Activated CD4-positive, alpha-beta T cell treated with anti-CD3 and anti-CD28 coated beads for 4 hours (primary cell): ENCODE measurements around the gene SSX1.
"Not testable (repeated sequence)": the region's sequence is repeated elsewhere in the genome, so short reads cannot be mapped to it uniquely, and the experiment has no call there.

ENCODE experiments used
- DNase-seq, 2 donors: peaks; one replicate each; pipeline ENCODE4 v3.0.0-alpha.2; 2020

SSX1 gene

DNA sequence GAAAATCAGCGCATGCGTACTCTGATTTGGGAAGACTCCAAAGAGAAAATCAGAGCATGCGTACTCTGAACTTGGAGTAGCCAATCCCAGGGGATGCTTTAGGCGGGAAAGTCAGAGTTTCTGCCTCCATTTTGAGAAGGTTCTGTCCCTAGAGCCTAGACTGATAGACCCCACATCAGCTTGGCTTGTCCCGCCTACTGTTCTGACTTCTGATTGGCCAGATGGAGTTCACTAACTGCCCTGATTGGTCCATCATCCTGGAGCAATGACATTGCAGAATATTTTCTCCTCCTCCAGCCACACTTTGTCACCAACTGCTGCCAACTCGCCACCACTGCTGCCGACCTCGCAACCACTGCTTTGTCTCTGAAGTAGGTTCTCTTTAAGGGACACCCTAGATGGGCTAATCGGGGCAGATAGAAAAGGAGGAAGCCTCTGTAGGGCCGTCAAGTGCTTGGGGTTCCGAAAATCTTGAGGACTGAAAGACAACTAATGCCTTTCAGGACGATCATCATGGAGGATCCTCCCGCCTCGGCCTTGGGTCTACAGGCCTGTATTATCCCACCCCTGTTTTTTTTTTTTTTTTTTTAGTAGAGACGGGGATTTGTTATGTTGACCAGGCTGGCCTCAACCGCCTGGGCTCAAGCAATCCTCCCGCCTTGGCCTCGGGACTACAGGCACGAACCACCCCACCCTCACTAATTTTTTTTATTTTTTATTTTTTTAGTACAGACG, at the start of gene SSX1:
SSX1 (plus strand) TSS at position 331 of the 735 bp plus-strand sequence. CDS start 1,850 bp downstream, outside the sequence.
- DNase-seq = not testable (repeated sequence)

GRCh38 chrX:48214341-48214740, 40.9 kb upstream of the SSX1 start:
- DNase-seq = not testable (repeated sequence)

GRCh38 chrX:48224196-48224595, 31.0 kb upstream of the SSX1 start:
- not testable (repeated sequence) for DNase-seq

GRCh38 chrX:48252945-48253344, 2.2 kb upstream of the SSX1 start:
- DNase-seq = not testable (repeated sequence)

DNA sequence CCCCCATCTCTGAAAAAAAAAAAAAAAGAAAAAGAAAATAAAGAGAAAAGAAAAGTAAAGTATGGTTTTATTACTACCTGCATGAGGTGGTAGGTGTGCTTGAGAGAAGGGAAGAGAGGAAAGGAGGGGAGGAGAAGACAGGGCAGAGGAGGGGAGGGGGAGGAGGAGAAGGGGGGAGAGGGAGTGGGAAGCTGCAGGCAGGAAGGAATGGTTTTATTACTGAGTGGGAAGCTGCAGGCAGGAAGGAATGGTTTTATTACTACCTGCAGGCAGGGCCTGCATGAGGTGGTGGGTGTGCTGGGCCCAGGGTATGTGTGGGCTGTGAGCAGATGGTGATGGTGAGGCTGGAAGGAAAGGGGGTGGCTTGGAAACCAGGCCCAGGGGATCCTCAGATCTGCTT, 19.2 kb downstream of the SSX1 start:
- DNase-seq = not testable (repeated sequence)

DNA sequence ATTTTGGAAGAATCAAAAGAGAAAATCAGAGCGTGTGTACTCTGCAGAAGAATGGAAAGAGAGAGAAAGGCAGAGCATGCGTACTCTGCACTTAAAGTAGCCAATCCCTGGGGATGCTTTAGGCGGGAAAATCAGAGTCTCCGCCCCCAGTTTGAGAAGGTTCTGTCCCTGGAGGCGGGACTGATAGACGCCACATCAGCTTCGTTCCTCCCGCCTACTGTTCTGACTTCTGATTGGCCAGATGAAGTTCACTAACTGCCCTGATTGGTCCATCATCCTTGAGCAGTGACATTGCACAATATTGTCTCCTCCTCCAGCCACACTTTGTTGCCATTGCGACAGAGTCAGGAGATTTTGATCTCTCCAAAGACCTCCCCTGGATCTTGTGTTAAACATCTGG, 23.8 kb downstream of the SSX1 start:
- no peak for DNase-seq

DNA sequence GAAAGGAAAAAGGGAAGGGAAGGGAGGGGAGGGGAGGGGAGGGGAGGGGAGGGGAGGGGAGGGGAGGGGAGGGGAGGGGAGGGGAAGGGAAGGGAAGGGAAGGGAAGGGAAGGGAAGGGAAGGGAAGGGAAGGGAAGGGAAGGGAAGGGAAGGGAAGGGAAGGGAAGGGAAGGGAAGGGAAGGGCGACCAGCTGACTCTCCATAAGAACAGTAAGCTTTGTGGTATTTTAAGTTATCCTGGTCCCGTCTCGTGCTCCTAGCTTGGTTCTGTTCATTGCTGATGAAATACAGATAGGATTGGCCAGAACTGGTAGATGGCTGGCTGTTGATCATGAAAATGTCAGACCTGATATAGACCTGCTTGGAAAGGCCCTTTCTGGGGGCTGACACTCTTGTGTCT, 25.5 kb downstream of the SSX1 start:
- DNase-seq = not testable (repeated sequence)

DNA sequence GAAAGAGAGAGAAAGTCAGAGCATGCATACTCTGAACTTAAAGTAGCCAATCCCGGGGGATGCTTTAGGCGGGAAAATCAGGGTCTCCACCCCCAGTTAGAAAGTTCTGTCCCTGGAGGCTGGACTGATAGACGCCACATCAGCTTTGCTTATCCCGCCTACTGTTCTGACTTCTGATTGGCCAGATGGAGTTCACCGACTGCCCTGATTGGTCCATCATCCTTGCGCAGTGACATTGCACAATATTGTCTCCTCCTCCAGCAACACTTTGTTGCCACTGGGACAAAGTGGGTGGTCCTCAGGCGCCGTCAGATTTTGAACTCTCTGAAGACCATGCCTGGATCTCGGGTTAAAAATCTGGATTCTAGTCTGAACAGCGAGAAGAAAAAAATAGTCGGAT, 51.0 kb downstream of the SSX1 start:
- DNase-seq = no peak

GRCh38 chrX:48313996-48314395, 58.8 kb downstream of the SSX1 start:
- DNase-seq = not testable (repeated sequence)
